GM12891 (cell line): ENCODE results near the gene CD244.

Source experiments
- PAX5 ChIP-seq: IDR thresholded peaks from 2 replicates; pipeline ENCODE4 v1.6.1; 2011; ENCODE audit warnings: low read length, moderate library complexity, mild to moderate bottlenecking; ENCODE audit not compliant: insufficient read depth, severe bottlenecking
- POLR2A ChIP-seq: IDR thresholded peaks from 2 replicates; pipeline ENCODE4 v1.6.1; 2011; ENCODE audit warnings: low read depth, low read length, control low read depth
- POLR2AphosphoS5 ChIP-seq: IDR thresholded peaks from 2 replicates; pipeline ENCODE4 v1.6.1; 2011; ENCODE audit warnings: low read depth, low read length, control low read depth
- SPI1 ChIP-seq: IDR thresholded peaks from 2 replicates; pipeline ENCODE4 v1.6.1; 2011; ENCODE audit warnings: low read depth, low read length, control low read depth
- TAF1 ChIP-seq: IDR thresholded peaks from 2 replicates; pipeline ENCODE4 v1.6.1; 2011; ENCODE audit warnings: low read depth, low read length, control low read depth

DNA sequence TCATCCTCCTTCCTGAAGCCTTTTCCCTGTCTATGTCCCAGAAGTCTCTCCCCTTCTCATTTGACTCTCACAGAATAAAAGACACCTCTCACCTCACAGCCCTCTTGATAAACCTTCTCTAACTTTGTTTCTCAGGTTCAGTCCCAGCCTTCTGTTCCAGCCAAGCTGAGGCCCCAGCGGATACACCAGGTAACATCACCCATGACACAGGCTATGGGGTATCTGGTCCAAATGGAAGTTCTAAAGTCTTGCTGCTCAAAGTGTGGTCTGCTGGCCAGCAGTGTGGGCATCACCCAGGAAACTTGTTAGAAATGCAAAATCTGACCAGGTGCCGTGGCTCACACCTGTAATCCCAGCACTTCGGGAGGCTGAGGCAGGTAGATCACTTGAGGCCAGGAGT is 43.5 kb downstream of the CD244 start:
- TF ChIP-seq POLR2A (no peak), POLR2AphosphoS5 (no peak), TAF1 (no peak), SPI1 (no peak), PAX5 (no peak)
